GM12873 (cell line): ENCODE measurements around the gene ATP2B3.

ENCODE experiments used
- CTCF ChIP-seq: IDR thresholded peaks from 2 replicates; pipeline ENCODE4 v1.5.1; 2012; ENCODE audit warnings: low read depth, mild to moderate bottlenecking, moderate library complexity, low read length, control low read depth; ENCODE audit not compliant: insufficient read depth; ENCODE audit errors: missing control alignments

The ATP2B3 gene

GRCh38 chrX:153495362-153495751, 22.1 kb upstream of the ATP2B3 start:
- no peak for TF ChIP-seq CTCF

- TF ChIP-seq CTCF: no peak
Measured at GRCh38 chrX:153495903-153496589, 21.4 kb upstream of the ATP2B3 start.

DNA sequence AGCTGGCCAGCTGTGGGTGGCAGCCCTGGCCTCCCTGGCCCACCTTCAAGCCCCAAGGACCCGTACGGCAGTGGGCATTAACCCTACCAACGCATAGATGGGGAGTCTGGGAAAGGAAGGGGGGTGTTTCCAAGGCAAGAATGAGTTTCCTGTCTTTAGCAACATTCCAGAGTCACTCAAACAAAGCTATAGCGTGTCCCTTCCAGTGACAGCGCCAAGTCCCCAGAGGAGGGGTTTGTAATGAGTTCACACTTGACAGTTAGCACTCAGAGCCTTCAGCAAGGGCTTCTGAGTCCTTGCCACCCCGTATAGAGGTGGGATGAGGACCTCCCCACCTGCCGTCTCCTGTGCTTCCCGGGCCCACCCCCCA, 20.9 kb upstream of the ATP2B3 start:
- no peak for TF ChIP-seq CTCF

- no peak for TF ChIP-seq CTCF
Measured at GRCh38 chrX:153498453-153498852, 19.0 kb upstream of the ATP2B3 start.

- TF ChIP-seq CTCF: no peak
Measured at GRCh38 chrX:153499341-153499740, 18.1 kb upstream of the ATP2B3 start.

GRCh38 chrX:153499876-153500275, 17.6 kb upstream of the ATP2B3 start:
- TF ChIP-seq CTCF: no peak

DNA sequence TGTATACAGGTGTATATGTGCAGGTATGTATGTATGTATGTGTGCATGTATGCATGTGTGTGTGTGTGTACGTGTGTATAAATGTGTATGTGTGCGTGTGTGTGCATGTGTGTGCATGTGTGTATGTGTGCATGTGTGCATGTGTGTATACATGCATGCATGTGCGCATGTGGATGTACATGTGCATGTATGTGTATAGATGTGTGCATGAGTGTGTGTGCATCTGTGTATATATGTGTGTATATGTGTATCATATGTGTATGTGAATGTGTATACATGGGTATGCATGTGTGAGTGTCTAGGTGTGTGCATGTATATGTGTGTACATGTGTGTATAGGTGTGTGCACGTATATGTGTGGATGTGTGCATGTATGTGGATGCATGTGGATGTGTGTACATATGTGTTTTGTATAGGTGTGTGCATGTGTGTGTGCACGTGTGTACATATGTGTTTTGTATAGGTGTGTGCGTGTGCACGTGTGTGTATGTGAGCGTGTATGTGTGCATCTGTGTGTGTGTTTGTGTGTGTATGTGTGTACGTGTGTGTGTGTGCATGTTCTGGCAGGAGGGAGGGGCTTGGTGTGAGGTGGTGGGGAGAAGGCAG, 16.7 kb upstream of the ATP2B3 start:
- no peak for TF ChIP-seq CTCF
